WI38 (cell line): ENCODE measurements around the gene FLT3.

Source experiments
- H3K4me3 ChIP-seq: 2 replicates; pipeline ENCODE4 v1.5.1; 2011; ENCODE audit warnings: low read depth, mild to moderate bottlenecking, control low read depth, low read length
- TF ChIP-seq, protein P1 (sequence below): IDR thresholded peaks from 2 replicates; pipeline ENCODE4 v1.5.1; 2012; ENCODE audit warnings: low read depth, mild to moderate bottlenecking, control low read depth, low read length

The FLT3 gene

DNA sequence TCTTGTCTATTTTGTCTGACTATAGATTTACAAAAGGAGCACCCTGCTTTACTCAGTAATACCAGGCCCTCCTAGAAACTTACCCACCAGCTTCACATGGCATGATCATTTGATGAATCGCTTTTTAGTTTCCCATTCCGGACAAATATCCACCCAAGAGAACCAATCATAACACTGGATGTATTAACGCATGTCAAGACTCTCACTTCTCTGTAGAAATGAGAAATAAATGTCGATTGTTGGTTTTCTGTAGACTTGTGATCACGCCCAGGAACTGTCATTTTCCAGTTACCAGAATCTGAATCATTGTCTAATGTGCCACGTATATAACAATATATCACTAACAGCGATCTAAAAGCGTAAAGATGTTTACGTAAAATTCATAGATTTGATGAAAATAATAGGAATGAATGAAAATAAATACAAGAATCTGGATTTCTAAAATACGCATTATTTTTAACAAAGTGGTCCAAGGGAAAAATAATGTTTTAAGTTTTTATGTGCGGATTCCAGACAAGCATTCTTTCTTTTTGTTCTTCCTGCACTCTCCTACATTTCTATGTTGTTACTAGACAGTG is 145.3 kb downstream of the FLT3 start:
- TF ChIP-seq, protein P1, sequence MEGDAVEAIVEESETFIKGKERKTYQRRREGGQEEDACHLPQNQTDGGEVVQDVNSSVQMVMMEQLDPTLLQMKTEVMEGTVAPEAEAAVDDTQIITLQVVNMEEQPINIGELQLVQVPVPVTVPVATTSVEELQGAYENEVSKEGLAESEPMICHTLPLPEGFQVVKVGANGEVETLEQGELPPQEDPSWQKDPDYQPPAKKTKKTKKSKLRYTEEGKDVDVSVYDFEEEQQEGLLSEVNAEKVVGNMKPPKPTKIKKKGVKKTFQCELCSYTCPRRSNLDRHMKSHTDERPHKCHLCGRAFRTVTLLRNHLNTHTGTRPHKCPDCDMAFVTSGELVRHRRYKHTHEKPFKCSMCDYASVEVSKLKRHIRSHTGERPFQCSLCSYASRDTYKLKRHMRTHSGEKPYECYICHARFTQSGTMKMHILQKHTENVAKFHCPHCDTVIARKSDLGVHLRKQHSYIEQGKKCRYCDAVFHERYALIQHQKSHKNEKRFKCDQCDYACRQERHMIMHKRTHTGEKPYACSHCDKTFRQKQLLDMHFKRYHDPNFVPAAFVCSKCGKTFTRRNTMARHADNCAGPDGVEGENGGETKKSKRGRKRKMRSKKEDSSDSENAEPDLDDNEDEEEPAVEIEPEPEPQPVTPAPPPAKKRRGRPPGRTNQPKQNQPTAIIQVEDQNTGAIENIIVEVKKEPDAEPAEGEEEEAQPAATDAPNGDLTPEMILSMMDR = no peak
- H3K4me3 ChIP-seq = no peak overlapping the region

DNA sequence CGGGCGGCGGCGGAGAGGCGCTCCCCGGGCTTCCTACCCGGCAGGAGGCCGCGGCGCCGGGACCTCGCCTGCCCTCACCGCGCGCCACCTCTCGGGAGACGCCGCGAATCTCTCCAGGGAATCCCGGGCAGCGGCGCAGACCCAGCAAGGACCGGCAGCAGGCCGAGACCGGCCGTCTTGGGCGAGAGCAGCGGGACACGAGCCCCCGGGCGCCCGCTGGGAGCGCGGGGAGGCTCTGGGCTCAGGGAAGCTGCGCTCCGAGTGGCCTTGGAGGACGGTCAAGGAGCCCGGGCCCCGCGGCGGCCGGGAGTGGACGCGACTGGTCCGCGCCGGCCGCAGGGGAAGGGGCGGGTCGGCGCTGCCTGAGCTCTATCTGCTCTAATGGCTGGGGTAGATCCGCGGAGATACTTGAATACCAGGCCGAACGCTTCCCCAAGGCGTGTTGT is 145.9 kb downstream of the FLT3 start:
- TF ChIP-seq, protein P1 = no peak
- H3K4me3 ChIP-seq = peak overlapping the region; percentile 51

DNA sequence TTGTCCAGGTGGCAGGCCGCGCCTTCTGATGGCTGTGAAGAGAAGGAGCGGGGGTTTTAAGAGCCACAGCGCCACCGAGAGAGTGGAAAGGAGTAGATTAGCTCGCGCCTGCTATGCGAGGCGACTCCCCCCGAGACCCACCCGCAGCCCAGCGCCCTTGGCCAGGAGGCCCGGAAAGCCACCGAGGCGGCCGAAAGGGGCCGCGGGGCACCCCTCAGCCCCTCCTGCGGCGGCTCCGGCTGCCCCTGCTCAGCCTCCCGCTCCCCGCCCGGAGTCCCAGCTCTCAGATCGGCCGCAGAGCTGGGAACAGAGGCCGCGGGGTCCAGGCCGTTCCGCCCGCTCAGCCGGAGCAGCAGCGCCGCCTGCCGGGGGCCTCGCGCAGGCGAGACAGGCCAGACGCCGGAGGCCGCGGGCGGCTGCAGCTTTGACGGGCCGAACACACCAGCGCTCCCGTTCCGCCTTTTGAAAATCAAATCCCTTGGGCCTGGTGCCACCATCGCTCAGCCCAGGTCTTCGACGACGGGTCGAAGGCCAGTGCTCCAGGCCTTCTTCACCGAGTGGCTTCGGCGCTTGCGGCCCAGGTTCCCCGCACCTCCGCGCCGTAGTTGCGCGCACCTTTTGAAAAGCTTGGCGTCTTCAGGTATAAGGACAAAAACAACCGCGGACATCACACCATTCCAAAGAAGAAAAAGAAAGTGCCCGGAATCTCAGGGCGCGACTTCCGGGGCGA is 146.5 kb downstream of the FLT3 start:
- H3K4me3 ChIP-seq = peak overlapping the region; percentile 51
- TF ChIP-seq, protein P1 = peak; percentile 90
